PC-9 (cell line): Measurements from ENCODE around the gene PCDHGC3.

Experiments
- EZH2 ChIP-seq: fragments of 200-600 bp; sonication (generic); IDR thresholded peaks from 2 replicates; pipeline ENCODE4 v1.8.0; 2017; ENCODE audit warnings: antibody characterized with exemption, low read depth
- TF ChIP-seq, protein P1 (sequence below): fragments of 200-600 bp; sonication (generic); conservative IDR thresholded peaks from 2 replicates; pipeline ENCODE4 v1.6.1; 2017; ENCODE audit warnings: mixed run types, antibody characterized with exemption, mild to moderate bottlenecking, moderate library complexity

GRCh38 chr5:141477815-141478214 lies 2.0 kb downstream of the PCDHGC3 start:
- TF ChIP-seq, protein P1, sequence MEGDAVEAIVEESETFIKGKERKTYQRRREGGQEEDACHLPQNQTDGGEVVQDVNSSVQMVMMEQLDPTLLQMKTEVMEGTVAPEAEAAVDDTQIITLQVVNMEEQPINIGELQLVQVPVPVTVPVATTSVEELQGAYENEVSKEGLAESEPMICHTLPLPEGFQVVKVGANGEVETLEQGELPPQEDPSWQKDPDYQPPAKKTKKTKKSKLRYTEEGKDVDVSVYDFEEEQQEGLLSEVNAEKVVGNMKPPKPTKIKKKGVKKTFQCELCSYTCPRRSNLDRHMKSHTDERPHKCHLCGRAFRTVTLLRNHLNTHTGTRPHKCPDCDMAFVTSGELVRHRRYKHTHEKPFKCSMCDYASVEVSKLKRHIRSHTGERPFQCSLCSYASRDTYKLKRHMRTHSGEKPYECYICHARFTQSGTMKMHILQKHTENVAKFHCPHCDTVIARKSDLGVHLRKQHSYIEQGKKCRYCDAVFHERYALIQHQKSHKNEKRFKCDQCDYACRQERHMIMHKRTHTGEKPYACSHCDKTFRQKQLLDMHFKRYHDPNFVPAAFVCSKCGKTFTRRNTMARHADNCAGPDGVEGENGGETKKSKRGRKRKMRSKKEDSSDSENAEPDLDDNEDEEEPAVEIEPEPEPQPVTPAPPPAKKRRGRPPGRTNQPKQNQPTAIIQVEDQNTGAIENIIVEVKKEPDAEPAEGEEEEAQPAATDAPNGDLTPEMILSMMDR, result no peak
- no peak for TF ChIP-seq EZH2
